GM23248 (cell line): ENCODE results near the gene THAP4.

Experiments
- EZH2 ChIP-seq: fragments of 200-600 bp; sonication (generic); IDR thresholded peaks from 2 replicates; pipeline ENCODE4 v1.6.1; 2018; ENCODE audit warnings: antibody characterized with exemption, mild to moderate bottlenecking; ENCODE audit not compliant: insufficient read depth, poor library complexity, severe bottlenecking
- EZH2phosphoT487 ChIP-seq: fragments of 200-600 bp; sonication (generic); IDR thresholded peaks from 2 replicates; pipeline ENCODE4 v1.6.1; 2018; ENCODE audit warnings: antibody characterized with exemption, moderate library complexity, mild to moderate bottlenecking, low read depth; ENCODE audit not compliant: insufficient read depth

GRCh38 chr2:241535871-241536655 is 100.9 kb downstream of the THAP4 start:
- TF ChIP-seq EZH2 (no peak), EZH2phosphoT487 (no peak)
